Measurements from ENCODE around the gene MSH2.

DNA sequence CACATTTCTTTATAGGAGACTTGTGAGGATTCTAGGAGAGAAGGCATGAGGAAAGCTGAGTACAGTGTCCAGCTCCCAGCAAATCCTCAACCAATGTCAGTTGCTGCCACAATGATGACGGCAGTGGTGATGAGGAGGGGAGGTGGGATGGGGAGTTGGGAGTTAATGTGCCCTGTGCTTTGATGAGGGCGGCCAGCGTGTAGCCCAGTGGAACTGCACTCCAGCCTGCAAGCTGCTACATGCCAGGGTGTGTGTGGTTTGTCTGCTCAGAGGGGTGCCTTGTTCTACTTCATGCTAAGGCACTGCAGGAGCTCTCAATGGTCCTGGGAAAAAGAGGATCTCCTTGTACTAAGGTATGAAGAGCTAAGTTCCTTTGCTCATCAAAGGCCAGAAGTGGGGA lies 96.1 kb downstream of the MSH2 start:
- TF ChIP-seq EZH2phosphoT487 (IDR thresholded peaks at IDR 0.05; ENCODE audit: low read depth), result no peak
- TF ChIP-seq, protein P1, sequence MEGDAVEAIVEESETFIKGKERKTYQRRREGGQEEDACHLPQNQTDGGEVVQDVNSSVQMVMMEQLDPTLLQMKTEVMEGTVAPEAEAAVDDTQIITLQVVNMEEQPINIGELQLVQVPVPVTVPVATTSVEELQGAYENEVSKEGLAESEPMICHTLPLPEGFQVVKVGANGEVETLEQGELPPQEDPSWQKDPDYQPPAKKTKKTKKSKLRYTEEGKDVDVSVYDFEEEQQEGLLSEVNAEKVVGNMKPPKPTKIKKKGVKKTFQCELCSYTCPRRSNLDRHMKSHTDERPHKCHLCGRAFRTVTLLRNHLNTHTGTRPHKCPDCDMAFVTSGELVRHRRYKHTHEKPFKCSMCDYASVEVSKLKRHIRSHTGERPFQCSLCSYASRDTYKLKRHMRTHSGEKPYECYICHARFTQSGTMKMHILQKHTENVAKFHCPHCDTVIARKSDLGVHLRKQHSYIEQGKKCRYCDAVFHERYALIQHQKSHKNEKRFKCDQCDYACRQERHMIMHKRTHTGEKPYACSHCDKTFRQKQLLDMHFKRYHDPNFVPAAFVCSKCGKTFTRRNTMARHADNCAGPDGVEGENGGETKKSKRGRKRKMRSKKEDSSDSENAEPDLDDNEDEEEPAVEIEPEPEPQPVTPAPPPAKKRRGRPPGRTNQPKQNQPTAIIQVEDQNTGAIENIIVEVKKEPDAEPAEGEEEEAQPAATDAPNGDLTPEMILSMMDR (IDR thresholded peaks at IDR 0.05; ENCODE audit: low read depth, low read length), result no peak
